Measurements from ENCODE around the gene MIDN.

GRCh38 chr19:1278713-1279660 is 30.6 kb downstream of the MIDN start:
- TF ChIP-seq CTCF (conservative IDR thresholded peaks at IDR 0.05 in 1 of 2, IDR thresholded peaks at IDR 0.05 in 1 of 2; ENCODE audit: low read depth in 1 of 2, low read length in 2 of 2) (no peak), EZH2 (IDR thresholded peaks at IDR 0.05; ENCODE audit: low read length, missing control alignments) (no peak)
